ENCODE data around the gene MMP23B. TPM values are rescaled to one million over a fixed set of nuclear protein-coding genes. Genes with fewer than 3 reads are reported as not detected.

MMP23B gene
- total and polyA plus RNA-seq, 2 donors from 2014 or later: 4.0 to 7.1 TPM

DNA sequence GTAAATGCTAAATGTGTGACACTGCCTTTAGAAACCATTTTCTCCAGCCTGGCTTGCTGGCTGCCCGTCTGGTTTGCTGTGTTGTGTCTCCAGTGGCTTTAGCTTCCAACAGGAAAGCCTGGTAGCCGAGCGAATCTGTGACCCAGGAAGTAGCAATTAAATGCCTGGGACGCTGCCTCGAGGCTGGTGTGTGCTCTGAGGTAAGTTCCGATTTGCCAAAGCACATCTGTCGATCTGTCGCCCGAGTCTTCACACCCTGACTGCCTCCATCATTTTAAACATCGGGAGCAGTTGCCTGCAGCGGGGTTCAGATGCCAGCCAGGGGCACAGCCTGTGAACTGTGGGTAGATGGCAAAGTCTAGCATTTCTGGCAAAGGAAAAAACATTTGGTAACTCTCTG is 14.5 kb upstream of the MMP23B start:
- Histone ChIP-seq H3K27ac (ENCODE audit: low read depth in 2 of 2, low read length in 2 of 2) (no peak overlapping the region), H3K4me3 (ENCODE audit: low read length in 3 of 3) (no peak overlapping the region), H3K9me3 (ENCODE audit: control insufficient read depth in 2 of 3, insufficient read depth in 1 of 3, low read length in 3 of 3) (no peaks in the 10 kb centered on the region), H3K27me3 (ENCODE audit: control insufficient read depth, insufficient read depth, low read length) (no peaks in the 10 kb centered on the region), H3K4me1 (ENCODE audit: control insufficient read depth in 2 of 3, insufficient read depth in 2 of 3, low read depth in 1 of 3, low read length in 3 of 3) (peaks cover 0 to 25% (median 10%) of the 10 kb centered on the region in 3 donors), H3K36me3 (ENCODE audit: control insufficient read depth in 2 of 3, insufficient read depth in 3 of 3, low read length in 3 of 3) (peaks cover 0 to 6% (median 0%) of the 10 kb centered on the region in 3 donors), H3K9ac (ENCODE audit: low read length in 3 of 3) (no peak overlapping the region)
- peak in 1 of 5 donors; percentile 36 for DNase-seq
- FAIRE-seq: no peak
- TF ChIP-seq, protein P1, sequence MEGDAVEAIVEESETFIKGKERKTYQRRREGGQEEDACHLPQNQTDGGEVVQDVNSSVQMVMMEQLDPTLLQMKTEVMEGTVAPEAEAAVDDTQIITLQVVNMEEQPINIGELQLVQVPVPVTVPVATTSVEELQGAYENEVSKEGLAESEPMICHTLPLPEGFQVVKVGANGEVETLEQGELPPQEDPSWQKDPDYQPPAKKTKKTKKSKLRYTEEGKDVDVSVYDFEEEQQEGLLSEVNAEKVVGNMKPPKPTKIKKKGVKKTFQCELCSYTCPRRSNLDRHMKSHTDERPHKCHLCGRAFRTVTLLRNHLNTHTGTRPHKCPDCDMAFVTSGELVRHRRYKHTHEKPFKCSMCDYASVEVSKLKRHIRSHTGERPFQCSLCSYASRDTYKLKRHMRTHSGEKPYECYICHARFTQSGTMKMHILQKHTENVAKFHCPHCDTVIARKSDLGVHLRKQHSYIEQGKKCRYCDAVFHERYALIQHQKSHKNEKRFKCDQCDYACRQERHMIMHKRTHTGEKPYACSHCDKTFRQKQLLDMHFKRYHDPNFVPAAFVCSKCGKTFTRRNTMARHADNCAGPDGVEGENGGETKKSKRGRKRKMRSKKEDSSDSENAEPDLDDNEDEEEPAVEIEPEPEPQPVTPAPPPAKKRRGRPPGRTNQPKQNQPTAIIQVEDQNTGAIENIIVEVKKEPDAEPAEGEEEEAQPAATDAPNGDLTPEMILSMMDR (IDR thresholded peaks at IDR 0.05; ENCODE audit: borderline replicate concordance, extremely low read depth, insufficient read depth): no peak
- intact Hi-C loops (cut with DNase I): no loop called here

DNA sequence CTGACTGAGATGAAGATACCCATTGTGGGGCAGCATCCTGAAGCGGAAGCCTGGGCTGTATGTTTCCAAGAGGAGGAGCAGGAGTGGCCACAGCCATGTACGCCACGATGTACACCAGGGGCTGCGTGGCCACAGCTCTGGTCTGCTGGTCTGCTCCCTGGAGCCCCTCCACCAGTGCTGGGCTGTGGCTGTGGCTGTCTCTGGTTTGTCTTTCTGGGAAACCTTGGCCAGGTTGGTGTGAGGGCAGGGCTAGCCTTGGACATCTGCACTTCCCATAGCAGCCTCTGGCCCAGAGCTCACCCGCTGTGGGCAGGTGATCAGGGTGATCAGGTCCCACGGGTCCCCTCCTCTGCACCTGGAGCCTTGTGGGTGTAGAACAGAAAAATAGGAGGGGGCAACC is 14.0 kb upstream of the MMP23B start:
- FAIRE-seq (no peak), DNase-seq (peak in 2 of 5 donors; percentile 34 to 74)
- H3K27me3 ChIP-seq (ENCODE audit: control insufficient read depth, insufficient read depth, low read length): no peaks in the 10 kb centered on the region
- H3K27ac ChIP-seq (ENCODE audit: low read depth in 2 of 2, low read length in 2 of 2): no peak overlapping the region
- H3K4me1 ChIP-seq (ENCODE audit: control insufficient read depth in 2 of 3, insufficient read depth in 2 of 3, low read depth in 1 of 3, low read length in 3 of 3): peaks cover 0 to 25% (median 10%) of the 10 kb centered on the region in 3 donors
- H3K9me3 ChIP-seq (ENCODE audit: control insufficient read depth in 2 of 3, insufficient read depth in 1 of 3, low read length in 3 of 3): no peaks in the 10 kb centered on the region
- no peak overlapping the region for H3K9ac ChIP-seq (ENCODE audit: low read length in 3 of 3)
- no peak overlapping the region for H3K4me3 ChIP-seq (ENCODE audit: low read length in 3 of 3)
- TF ChIP-seq, protein P1 (IDR thresholded peaks at IDR 0.05; ENCODE audit: borderline replicate concordance, extremely low read depth, insufficient read depth): no peak
- H3K36me3 ChIP-seq (ENCODE audit: control insufficient read depth in 2 of 3, insufficient read depth in 3 of 3, low read length in 3 of 3): peaks cover 0 to 6% (median 0%) of the 10 kb centered on the region in 3 donors
- intact Hi-C loops (cut with DNase I): no loop called here

DNA sequence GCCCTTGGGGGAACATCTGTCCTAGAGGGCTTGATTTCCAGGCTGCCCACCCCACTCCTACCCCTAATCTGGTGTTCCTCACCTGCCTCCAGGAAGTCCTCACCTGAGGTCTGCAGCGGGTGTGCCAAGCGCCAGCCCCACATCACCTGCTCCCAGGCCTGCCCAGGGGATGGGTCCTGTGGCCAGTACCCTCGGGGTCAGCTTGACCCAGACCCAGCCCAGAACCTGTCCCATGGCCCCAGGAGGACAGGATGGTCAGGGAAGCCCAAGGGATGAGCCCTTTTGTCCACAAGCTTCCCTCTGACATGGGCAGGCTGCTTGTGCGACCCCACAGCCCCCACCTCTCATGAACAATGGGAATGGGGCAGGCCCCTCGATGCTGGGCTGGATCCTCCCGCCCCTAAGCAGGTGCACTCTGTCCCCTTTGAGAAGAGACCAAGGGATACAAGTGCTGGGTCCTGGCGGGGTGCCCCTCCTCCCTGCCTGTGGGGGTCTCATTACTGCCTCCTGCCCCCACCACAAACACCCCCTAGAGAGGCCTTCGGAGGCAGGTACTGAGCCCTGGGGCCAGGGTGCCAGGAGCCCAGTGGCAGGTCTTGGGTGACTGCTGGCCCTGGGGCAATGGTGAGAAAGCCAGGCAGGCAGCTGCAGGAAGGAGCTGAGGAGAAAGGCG is 13.4 kb upstream of the MMP23B start:
- intact Hi-C loops (cut with DNase I): no loop called here
- no peak for FAIRE-seq
- H3K9ac ChIP-seq (ENCODE audit: low read length in 3 of 3): no peak overlapping the region

More for the DNA sequence above, 13.4 kb upstream of the MMP23B start:
- Histone ChIP-seq H3K36me3 (ENCODE audit: control insufficient read depth in 2 of 3, insufficient read depth in 3 of 3, low read length in 3 of 3) (peaks cover 0 to 6% (median 0%) of the 10 kb centered on the region in 3 donors), H3K27ac (ENCODE audit: low read depth in 2 of 2, low read length in 2 of 2) (no peak overlapping the region), H3K4me1 (ENCODE audit: control insufficient read depth in 2 of 3, insufficient read depth in 2 of 3, low read depth in 1 of 3, low read length in 3 of 3) (peaks cover 0 to 25% (median 9%) of the 10 kb centered on the region in 3 donors), H3K9me3 (ENCODE audit: control insufficient read depth in 2 of 3, insufficient read depth in 1 of 3, low read length in 3 of 3) (no peaks in the 10 kb centered on the region), H3K4me3 (ENCODE audit: low read length in 3 of 3) (no peak overlapping the region), H3K27me3 (ENCODE audit: control insufficient read depth, insufficient read depth, low read length) (no peaks in the 10 kb centered on the region)
- TF ChIP-seq, protein P1 (IDR thresholded peaks at IDR 0.05; ENCODE audit: borderline replicate concordance, extremely low read depth, insufficient read depth): no peak
- DNase-seq: peak in 1 of 5 donors; percentile 42

Data from kidney (tissue), 14 donors.